ENCODE measurements around the gene MME.

DNA sequence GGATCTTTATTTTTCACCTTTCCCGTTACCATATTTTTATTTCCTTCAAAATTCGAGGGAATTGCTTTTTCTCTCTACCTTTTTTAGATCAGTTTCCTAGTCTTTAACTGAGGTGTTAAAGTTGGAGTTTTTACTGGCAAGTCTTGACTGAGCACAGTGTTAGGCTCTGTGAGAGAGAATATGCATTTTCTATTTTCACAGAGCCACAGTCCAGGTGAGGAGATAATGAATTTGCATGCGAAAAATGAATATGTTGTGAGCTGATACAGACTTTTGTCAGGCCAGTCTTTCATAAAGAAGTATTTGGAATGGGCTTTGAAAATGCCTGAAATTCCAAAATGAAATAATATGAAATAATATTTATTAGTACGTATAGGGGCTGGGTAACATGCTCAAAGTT, 31.9 kb downstream of the MME start:
- TF ChIP-seq KDM1A (IDR thresholded peaks at IDR 0.05; ENCODE audit: borderline replicate concordance) (no peak), JUNB (IDR thresholded peaks at IDR 0.05) (no peak), LARP7 (IDR thresholded peaks at IDR 0.05) (no peak), YY1 (IDR thresholded peaks at IDR 0.05; ENCODE audit: low read depth, low read length) (no peak)
- TF ChIP-seq, protein P1, sequence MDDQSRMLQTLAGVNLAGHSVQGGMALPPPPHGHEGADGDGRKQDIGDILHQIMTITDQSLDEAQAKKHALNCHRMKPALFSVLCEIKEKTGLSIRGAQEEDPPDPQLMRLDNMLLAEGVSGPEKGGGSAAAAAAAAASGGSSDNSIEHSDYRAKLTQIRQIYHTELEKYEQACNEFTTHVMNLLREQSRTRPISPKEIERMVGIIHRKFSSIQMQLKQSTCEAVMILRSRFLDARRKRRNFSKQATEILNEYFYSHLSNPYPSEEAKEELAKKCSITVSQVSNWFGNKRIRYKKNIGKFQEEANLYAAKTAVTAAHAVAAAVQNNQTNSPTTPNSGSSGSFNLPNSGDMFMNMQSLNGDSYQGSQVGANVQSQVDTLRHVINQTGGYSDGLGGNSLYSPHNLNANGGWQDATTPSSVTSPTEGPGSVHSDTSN (IDR thresholded peaks at IDR 0.05; ENCODE audit: insufficient replicate concordance, low read depth, low read length): no peak

Data from GM12878 (cell line).